ENCODE data around the gene CDC37. TPM values are rescaled to one million over a fixed set of nuclear protein-coding genes. Genes with fewer than 3 reads are reported as not detected.

Gene CDC37
- total and polyA plus RNA-seq, 2 experiments from 2014 or later: 183 to 280 TPM

GRCh38 chr19:10432736-10433130, 29.4 kb upstream of the CDC37 start:
- peaks cover 7% of the 10 kb centered on the region; the same call in 1 of the 2 replicates for H3K4me1 ChIP-seq (ENCODE audit: insufficient read depth)
- peaks cover 8% of the 10 kb centered on the region; the same call in 1 of the 2 replicates for H3F3A ChIP-seq (replicated peaks; ENCODE audit: low read depth)
- Mint-ChIP-seq H3K36me3 (ENCODE audit: low read depth) (peaks cover 4% of the 10 kb centered on the region; the same call in 2 of the 3 replicates), H3K27ac (no peak overlapping the region), H3K4me1 (peaks cover 17% of the 10 kb centered on the region), H3K9me3 (peaks cover 4% of the 10 kb centered on the region; the same call in 2 of the 3 replicates), H3K4me3 (peak overlapping the region; percentile 27; the same call in 2 of the 3 replicates), H3K27me3 (ENCODE audit: insufficient read depth, low read depth, poor library complexity) (peaks cover 60% of the 10 kb centered on the region)
- no peak overlapping the region for H3K27ac ChIP-seq (ENCODE audit: low read depth)
- no peaks in the 10 kb centered on the region for H3K9me2 ChIP-seq (ENCODE audit: insufficient read depth)
- H2AFZ ChIP-seq: peak overlapping the region; percentile 66; the same call in 1 of the 2 replicates
- peak; percentile 27 for DNase-seq (ENCODE audit: low spot score)
- H4K20me1 ChIP-seq (replicated peaks; ENCODE audit: insufficient read depth): no peaks in the 10 kb centered on the region
- H3K4me3 ChIP-seq: peak overlapping the region; percentile 50; the same call in 1 of the 2 replicates
- TF ChIP-seq REST (IDR thresholded peaks at IDR 0.05; ENCODE audit: unreplicated experiment) (no peak), CTCF (conservative IDR thresholded peaks at IDR 0.05; ENCODE audit: low read depth in 2 of 2) (no peak), NANOG (IDR thresholded peaks at IDR 0.05; ENCODE audit: borderline replicate concordance) (no peak), STAT1 (IDR thresholded peaks at IDR 0.05; ENCODE audit: unreplicated experiment) (no peak), ZNF462 (CRISPR knock-in tag; IDR thresholded peaks at IDR 0.05) (no peak), ZNF331 (CRISPR knock-in tag; IDR thresholded peaks at IDR 0.05; ENCODE audit: low read depth) (no peak), ETS1 (IDR thresholded peaks at IDR 0.05) (no peak), ZNF114 (CRISPR knock-in tag; IDR thresholded peaks at IDR 0.05) (no peak), EZH2phosphoT487 (IDR thresholded peaks at IDR 0.05; ENCODE audit: unreplicated experiment) (no peak), CREB1 (CRISPR knock-in tag; IDR thresholded peaks at IDR 0.05; ENCODE audit: low read depth) (no peak), POLR2AphosphoS5 (IDR thresholded peaks at IDR 0.05; ENCODE audit: low read depth) (no peak), EZH2 (IDR thresholded peaks at IDR 0.05; ENCODE audit: low read depth, unreplicated experiment) (no peak), JUNB (IDR thresholded peaks at IDR 0.05; ENCODE audit: unreplicated experiment) (no peak)
- no peaks in the 10 kb centered on the region for H3K36me3 ChIP-seq (ENCODE audit: insufficient read depth)
- peak; percentile 15 for ATAC-seq
- H3K27me3 ChIP-seq (ENCODE audit: insufficient read depth): peaks cover 64% of the 10 kb centered on the region
- H3K79me2 ChIP-seq (replicated peaks; ENCODE audit: insufficient read depth): no peaks in the 10 kb centered on the region
- peak overlapping the region; percentile 84 for H3K4me2 ChIP-seq
